ENCODE data around the gene HORMAD2. TPM values are rescaled to one million over a fixed set of nuclear protein-coding genes. Genes with fewer than 3 reads are reported as not detected.

HORMAD2 gene
- total RNA-seq, 1 donor from 2014 or later: not detected

GRCh38 chr22:30220338-30221012 is 140.2 kb downstream of the HORMAD2 start:
- H3K4me3 ChIP-seq (ENCODE audit: insufficient read depth, low read depth, low read length): no peak overlapping the region
- H3K27ac ChIP-seq (ENCODE audit: low read depth, low read length): no peak overlapping the region
- Mint-ChIP-seq H3K4me1 (ENCODE audit: low read depth, unreplicated experiment) (peaks cover 22% of the 10 kb centered on the region), H3K27me3 (ENCODE audit: low read depth, unreplicated experiment) (peaks cover 2% of the 10 kb centered on the region), H3K9me3 (ENCODE audit: unreplicated experiment) (no peaks in the 10 kb centered on the region), H3K36me3 (ENCODE audit: low read depth, unreplicated experiment) (no peaks in the 10 kb centered on the region), H3K27ac (ENCODE audit: unreplicated experiment) (peak overlapping the region; percentile 6), H3K4me3 (ENCODE audit: unreplicated experiment) (no peak overlapping the region)
- DNase-seq (ENCODE audit: low read depth) (no peak), FAIRE-seq (no peak)
- H3K9me3 ChIP-seq (ENCODE audit: insufficient read depth, low read depth, low read length): no peaks in the 10 kb centered on the region
- peaks cover 20% of the 10 kb centered on the region for H3K4me1 ChIP-seq (ENCODE audit: insufficient read depth, low read length)
- H3K4me2 ChIP-seq (ENCODE audit: low read length): no peak overlapping the region
- H3K36me3 ChIP-seq (ENCODE audit: insufficient read depth, low read length): no peaks in the 10 kb centered on the region
- H3K27me3 ChIP-seq (ENCODE audit: insufficient read depth, low read length): no peaks in the 10 kb centered on the region
- H4K20me1 ChIP-seq (ENCODE audit: insufficient read depth, low read length): no peaks in the 10 kb centered on the region
- H3K79me2 ChIP-seq (ENCODE audit: insufficient read depth, low read length): no peaks in the 10 kb centered on the region
- no peak overlapping the region for H2AFZ ChIP-seq (ENCODE audit: low read depth, low read length)
- no peak for TF ChIP-seq EZH2 (IDR thresholded peaks at IDR 0.05; ENCODE audit: insufficient read depth, low read length)
- TF ChIP-seq, protein P1, sequence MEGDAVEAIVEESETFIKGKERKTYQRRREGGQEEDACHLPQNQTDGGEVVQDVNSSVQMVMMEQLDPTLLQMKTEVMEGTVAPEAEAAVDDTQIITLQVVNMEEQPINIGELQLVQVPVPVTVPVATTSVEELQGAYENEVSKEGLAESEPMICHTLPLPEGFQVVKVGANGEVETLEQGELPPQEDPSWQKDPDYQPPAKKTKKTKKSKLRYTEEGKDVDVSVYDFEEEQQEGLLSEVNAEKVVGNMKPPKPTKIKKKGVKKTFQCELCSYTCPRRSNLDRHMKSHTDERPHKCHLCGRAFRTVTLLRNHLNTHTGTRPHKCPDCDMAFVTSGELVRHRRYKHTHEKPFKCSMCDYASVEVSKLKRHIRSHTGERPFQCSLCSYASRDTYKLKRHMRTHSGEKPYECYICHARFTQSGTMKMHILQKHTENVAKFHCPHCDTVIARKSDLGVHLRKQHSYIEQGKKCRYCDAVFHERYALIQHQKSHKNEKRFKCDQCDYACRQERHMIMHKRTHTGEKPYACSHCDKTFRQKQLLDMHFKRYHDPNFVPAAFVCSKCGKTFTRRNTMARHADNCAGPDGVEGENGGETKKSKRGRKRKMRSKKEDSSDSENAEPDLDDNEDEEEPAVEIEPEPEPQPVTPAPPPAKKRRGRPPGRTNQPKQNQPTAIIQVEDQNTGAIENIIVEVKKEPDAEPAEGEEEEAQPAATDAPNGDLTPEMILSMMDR (IDR thresholded peaks at IDR 0.05; ENCODE audit: insufficient read depth, low read depth, low read length): no peak
- no peak overlapping the region for H3K9ac ChIP-seq (ENCODE audit: low read length)

- Mint-ChIP-seq H3K27me3 (ENCODE audit: low read depth, unreplicated experiment) (peaks cover 2% of the 10 kb centered on the region), H3K27ac (ENCODE audit: unreplicated experiment) (peak overlapping the region; percentile 18), H3K4me3 (ENCODE audit: unreplicated experiment) (no peak overlapping the region), H3K9me3 (ENCODE audit: unreplicated experiment) (no peaks in the 10 kb centered on the region), H3K4me1 (ENCODE audit: low read depth, unreplicated experiment) (peaks cover 29% of the 10 kb centered on the region), H3K36me3 (ENCODE audit: low read depth, unreplicated experiment) (no peaks in the 10 kb centered on the region)
- Histone ChIP-seq H3K27me3 (ENCODE audit: insufficient read depth, low read length) (no peaks in the 10 kb centered on the region), H3K4me1 (ENCODE audit: insufficient read depth, low read length) (peaks cover 23% of the 10 kb centered on the region), H3K9ac (ENCODE audit: low read length) (no peak overlapping the region), H3K4me2 (ENCODE audit: low read length) (no peak overlapping the region), H3K4me3 (ENCODE audit: insufficient read depth, low read depth, low read length) (no peak overlapping the region), H4K20me1 (ENCODE audit: insufficient read depth, low read length) (no peaks in the 10 kb centered on the region), H2AFZ (ENCODE audit: low read depth, low read length) (no peak overlapping the region), H3K9me3 (ENCODE audit: insufficient read depth, low read depth, low read length) (no peaks in the 10 kb centered on the region), H3K27ac (ENCODE audit: low read depth, low read length) (no peak overlapping the region), H3K36me3 (ENCODE audit: insufficient read depth, low read length) (no peaks in the 10 kb centered on the region), H3K79me2 (ENCODE audit: insufficient read depth, low read length) (no peaks in the 10 kb centered on the region)
- TF ChIP-seq, protein P1 (IDR thresholded peaks at IDR 0.05; ENCODE audit: insufficient read depth, low read depth, low read length): no peak
- no peak for TF ChIP-seq EZH2 (IDR thresholded peaks at IDR 0.05; ENCODE audit: insufficient read depth, low read length)
- no peak for DNase-seq (ENCODE audit: low read depth)
- FAIRE-seq: no peak
Observed at GRCh38 chr22:30221121-30221992, 141.1 kb downstream of the HORMAD2 start.
